Liver (tissue), 9 donors: ENCODE results near the gene RPL9. TPM values are rescaled to one million over a fixed set of nuclear protein-coding genes. Genes with fewer than 3 reads are reported as not detected.

Source experiments
- DNase-seq: peaks from one replicate; pipeline ENCODE4 v3.0.0-alpha.2; 2017; ENCODE audit warnings: low spot score
- H3K27ac ChIP-seq, 2 donors: one replicate each; pipeline ENCODE4 v1.7.0; 2013; ENCODE audit warnings: inconsistent platforms in 2 of 2, low read length in 2 of 2, control low read depth in 1 of 2, low read depth in 1 of 2, mild to moderate bottlenecking in 1 of 2
- H3K27me3 ChIP-seq, 4 donors: one replicate each; pipeline versions ENCODE4 v1.6.1 to v1.7.0; 2013; ENCODE audit warnings: low read length in 3 of 4, inconsistent platforms in 1 of 4, mild to moderate bottlenecking in 1 of 4, moderate library complexity in 1 of 4; ENCODE audit not compliant: control insufficient read depth in 4 of 4, insufficient read depth in 4 of 4
- H3K36me3 ChIP-seq, 4 donors: one replicate each; pipeline versions ENCODE4 v1.6.1 to v1.7.0; 2013; ENCODE audit warnings: low read length in 3 of 4, mild to moderate bottlenecking in 3 of 4, low read depth in 1 of 4, moderate library complexity in 1 of 4; ENCODE audit not compliant: control insufficient read depth in 4 of 4, insufficient read depth in 3 of 4
- H3K4me1 ChIP-seq, 4 donors: one replicate each; pipeline versions ENCODE4 v1.6.1 to v1.7.0; 2013; ENCODE audit warnings: low read length in 3 of 4, mild to moderate bottlenecking in 3 of 4, moderate library complexity in 1 of 4; ENCODE audit not compliant: control insufficient read depth in 4 of 4, insufficient read depth in 4 of 4
- H3K4me3 ChIP-seq, 3 donors: one replicate each; pipeline versions ENCODE4 v1.6.1 to v1.7.0; 2013; ENCODE audit warnings: low read length in 3 of 3, control low read depth in 1 of 3, low read depth in 1 of 3, mild to moderate bottlenecking in 1 of 3
- H3K9ac ChIP-seq, 2 donors: one replicate each; pipeline ENCODE4 v1.7.0; 2013; ENCODE audit warnings: low read length in 2 of 2, mild to moderate bottlenecking in 2 of 2, moderate library complexity in 2 of 2, control low read depth in 1 of 2, low read depth in 1 of 2
- H3K9me3 ChIP-seq, 4 donors: one replicate each; pipeline versions ENCODE4 v1.6.1 to v1.7.0; 2013; ENCODE audit warnings: low read length in 3 of 4; ENCODE audit not compliant: control insufficient read depth in 4 of 4
- ATF3 ChIP-seq: IDR thresholded peaks from 2 replicates; pipeline ENCODE4 v1.6.1; 2016; ENCODE audit warnings: antibody characterized with exemption
- CTCF ChIP-seq: fragments of 150-350 bp; IDR thresholded peaks from 2 replicates; pipeline ENCODE4 v1.5.1; 2017; ENCODE audit warnings: improper control_type of control experiment, low read depth, low read length; ENCODE audit not compliant: missing input control
- EGR1 ChIP-seq, 2 donors: IDR thresholded peaks; 2 replicates each; pipeline ENCODE4 v1.6.1; 2016 to 2018; ENCODE audit warnings: antibody characterized with exemption in 2 of 2, low read depth in 2 of 2
- FOXA1 ChIP-seq: IDR thresholded peaks from 2 replicates; pipeline ENCODE4 v1.6.1; 2016; ENCODE audit warnings: antibody characterized with exemption
- FOXA2 ChIP-seq: IDR thresholded peaks from 2 replicates; pipeline ENCODE4 v1.6.1; 2016; ENCODE audit warnings: antibody characterized with exemption
- GABPA ChIP-seq, 2 donors: IDR thresholded peaks in 1 of 2; conservative IDR thresholded peaks in 1 of 2; 2 replicates each; pipeline ENCODE4 v1.6.1; 2016; ENCODE audit warnings: antibody characterized with exemption in 2 of 2, mild to moderate bottlenecking in 1 of 2, moderate library complexity in 1 of 2
- HNF4A ChIP-seq, 2 donors: conservative IDR thresholded peaks; 2 replicates each; pipeline ENCODE4 v1.6.1; 2016; ENCODE audit warnings: antibody characterized with exemption in 2 of 2, mild to moderate bottlenecking in 2 of 2
- HNF4G ChIP-seq: IDR thresholded peaks from 2 replicates; pipeline ENCODE4 v1.6.1; 2016; ENCODE audit warnings: antibody characterized with exemption
- JUND ChIP-seq, 2 donors: IDR thresholded peaks; 2 replicates each; pipeline ENCODE4 v1.6.1; 2016; ENCODE audit warnings: antibody characterized with exemption in 2 of 2
- MAX ChIP-seq: IDR thresholded peaks from 2 replicates; pipeline ENCODE4 v1.6.1; 2016; ENCODE audit warnings: antibody characterized with exemption
- NR2F2 ChIP-seq: IDR thresholded peaks from 2 replicates; pipeline ENCODE4 v1.6.1; 2016; ENCODE audit warnings: antibody characterized with exemption
- RAD21 ChIP-seq, 2 donors: IDR thresholded peaks; 2 replicates each; pipeline ENCODE4 v1.6.1; 2016; ENCODE audit warnings: antibody characterized with exemption in 2 of 2, mild to moderate bottlenecking in 2 of 2
- REST ChIP-seq: IDR thresholded peaks from 2 replicates; pipeline ENCODE4 v1.6.1; 2016; ENCODE audit warnings: antibody characterized with exemption, mild to moderate bottlenecking
- RXRA ChIP-seq, 2 donors: IDR thresholded peaks; 2 replicates each; pipeline ENCODE4 v1.6.1; 2017 to 2018; ENCODE audit warnings: antibody characterized with exemption in 2 of 2, mild to moderate bottlenecking in 1 of 2
- SP1 ChIP-seq: IDR thresholded peaks from 2 replicates; pipeline ENCODE4 v1.6.1; 2018; ENCODE audit warnings: antibody characterized with exemption, mild to moderate bottlenecking
- TAF1 ChIP-seq: conservative IDR thresholded peaks from 2 replicates; pipeline ENCODE4 v1.6.1; 2016; ENCODE audit warnings: antibody characterized with exemption, mild to moderate bottlenecking
- YY1 ChIP-seq: IDR thresholded peaks from 2 replicates; pipeline ENCODE4 v1.6.1; 2016; ENCODE audit warnings: antibody characterized with exemption, mild to moderate bottlenecking
- ZBTB33 ChIP-seq: IDR thresholded peaks from 2 replicates; pipeline ENCODE4 v1.6.1; 2016; ENCODE audit warnings: antibody characterized with exemption
- polyA plus RNA-seq, 2 donors: library from polyadenylated mRNA; stranded (reverse) in 1 of 2; unstranded in 1 of 2; fragments of 200-250 nt in 1 of 2; fragments of >200 nt in 1 of 2; fragmentation: Nextera tagmentation in 1 of 2; extraction: Ambion mirVana in 1 of 2; gene quantifications; one replicate each; pipeline versions ENCODE4 v1.2.1 to v1.2.3, GENCODE V29; 2013 to 2015
- total RNA-seq, 2 donors: library from RNA; depleted of rRNA; stranded (reverse); fragments of >200 nt; gene quantifications; one replicate each; pipeline ENCODE4 v1.2.3, GENCODE V29; 2014
- donor health status: healthy.
- donor health status: healthy.
- donor health status: healthy.
- donor health status: healthy.
- donor health status: healthy.

RPL9 gene
- total and polyA plus RNA-seq, 4 donors = 427 to 1,176 (median 615) TPM

- H3K36me3 ChIP-seq = peaks cover 19 to 69% (median 63%) of the 10 kb centered on the region in 4 donors
- H3K4me1 ChIP-seq = peaks cover 0 to 1% (median 0%) of the 10 kb centered on the region in 4 donors
- H3K27ac ChIP-seq = no peak overlapping the region
- H3K4me3 ChIP-seq = no peak overlapping the region
- no peak for DNase-seq
- no peaks in the 10 kb centered on the region for H3K27me3 ChIP-seq
- TF ChIP-seq HNF4A (conservative IDR thresholded peaks at IDR 0.05) = no peak
- no peak for TF ChIP-seq RXRA (IDR thresholded peaks at IDR 0.05)
- no peak for TF ChIP-seq EGR1 (IDR thresholded peaks at IDR 0.05; ENCODE audit: low read depth in 2 of 2)
- no peak for TF ChIP-seq HNF4G
- TF ChIP-seq YY1 = no peak
- no peak for TF ChIP-seq CTCF
- no peak for TF ChIP-seq FOXA1
- no peak for TF ChIP-seq NR2F2
- no peak for TF ChIP-seq JUND (IDR thresholded peaks at IDR 0.05)
- TF ChIP-seq SP1 = no peak
- TF ChIP-seq ATF3 = no peak
- no peak for TF ChIP-seq MAX
- no peak for TF ChIP-seq GABPA (IDR thresholded peaks at IDR 0.05 in 1 of 2, conservative IDR thresholded peaks at IDR 0.05 in 1 of 2)
- no peak for TF ChIP-seq TAF1
- no peak for TF ChIP-seq REST
- no peak for TF ChIP-seq ZBTB33
- H3K9ac ChIP-seq = no peak overlapping the region
- no peaks in the 10 kb centered on the region for H3K9me3 ChIP-seq
Observed at GRCh38 chr4:39502019-39502663, 43.4 kb upstream of the RPL9 start.

GRCh38 chr4:39498727-39499020, 40.0 kb upstream of the RPL9 start:
- DNase-seq = no peak
- Histone ChIP-seq H3K4me1 (peaks cover 0 to 3% (median 1%) of the 10 kb centered on the region in 4 donors), H3K27me3 (no peaks in the 10 kb centered on the region), H3K36me3 (peaks cover 14 to 40% (median 37%) of the 10 kb centered on the region in 4 donors), H3K27ac (no peak overlapping the region), H3K4me3 (no peak overlapping the region), H3K9ac (no peak overlapping the region), H3K9me3 (no peaks in the 10 kb centered on the region)
- TF ChIP-seq GABPA (IDR thresholded peaks at IDR 0.05 in 1 of 2, conservative IDR thresholded peaks at IDR 0.05 in 1 of 2) (no peak), TAF1 (no peak), RXRA (IDR thresholded peaks at IDR 0.05) (no peak), REST (no peak), FOXA1 (no peak), RAD21 (IDR thresholded peaks at IDR 0.05) (no peak), ZBTB33 (no peak), FOXA2 (no peak)
